Frontal cortex (tissue), 4 donors: ENCODE results near the gene GFI1. TPM values are rescaled to one million over a fixed set of nuclear protein-coding genes. Genes with fewer than 3 reads are reported as not detected.

ENCODE experiments used
- DNase-seq, 2 donors: peaks; one replicate each; pipeline ENCODE4 v3.0.0; 2012; ENCODE audit warnings: low spot score in 2 of 2
- FAIRE-seq: peaks from 2 replicates; lab custom pipeline; 2012; peaks lifted over from hg19 to GRCh38; lab: Jason Lieb, UNC
- total RNA-seq: library from RNA; depleted of rRNA; stranded (reverse); fragments of >200 nt; gene quantifications from one replicate; pipeline ENCODE4 v1.2.3, GENCODE V29; 2014
- donor health status: control.
- donor health status: control.
- donor health status: control.

Gene GFI1
- total RNA-seq, 1 donor from 2014 or later, result not detected

- DNase-seq, result no peak
- FAIRE-seq, result no peak
Observed at GRCh38 chr1:92493139-92493538, 6.4 kb upstream of the GFI1 start.

GRCh38 chr1:92488832-92489231 lies 2.1 kb upstream of the GFI1 start:
- no peak for FAIRE-seq
- DNase-seq, result no peak

GRCh38 chr1:92488416-92488815 lies 1.7 kb upstream of the GFI1 start:
- DNase-seq (no peak), FAIRE-seq (no peak)

GRCh38 chr1:92487078-92487605 lies 417 bp upstream of the GFI1 start:
- FAIRE-seq (no peak), DNase-seq (no peak)

GRCh38 chr1:92485381-92486250 lies 1.1 kb downstream of the GFI1 start:
- FAIRE-seq (no peak), DNase-seq (peak in 1 of 2 donors; percentile 43)

GRCh38 chr1:92484472-92485380 lies 2.0 kb downstream of the GFI1 start:
- FAIRE-seq, result no peak

GRCh38 chr1:92483610-92484471 lies 2.9 kb downstream of the GFI1 start:
- DNase-seq (no peak), FAIRE-seq (no peak)

More at GRCh38 chr1:92484472-92485380, 2.0 kb downstream of the GFI1 start:
- DNase-seq, result peak in 1 of 2 donors; percentile 10

GRCh38 chr1:92482665-92483609 lies 3.8 kb downstream of the GFI1 start:
- FAIRE-seq, result no peak
- peak in 1 of 2 donors; percentile 12 for DNase-seq

GRCh38 chr1:92481971-92482664 lies 4.6 kb downstream of the GFI1 start:
- DNase-seq (peak in 1 of 2 donors; percentile 16), FAIRE-seq (no peak)

GRCh38 chr1:92481599-92481925 lies 5.2 kb downstream of the GFI1 start:
- FAIRE-seq (no peak), DNase-seq (no peak)

- no peak for FAIRE-seq
Observed at GRCh38 chr1:92480813-92481598, 5.7 kb downstream of the GFI1 start.

GRCh38 chr1:92480200-92480812 lies 6.4 kb downstream of the GFI1 start:
- FAIRE-seq (no peak), DNase-seq (no peak)

More at GRCh38 chr1:92480813-92481598, 5.7 kb downstream of the GFI1 start:
- no peak for DNase-seq

- DNase-seq, result no peak
- no peak for FAIRE-seq
Observed at GRCh38 chr1:92479587-92479986, 7.1 kb downstream of the GFI1 start.

GRCh38 chr1:92478393-92478792 lies 8.3 kb downstream of the GFI1 start:
- FAIRE-seq (no peak), DNase-seq (no peak)

GRCh38 chr1:92476071-92476631 lies 10.6 kb downstream of the GFI1 start:
- DNase-seq, result no peak
- FAIRE-seq, result no peak

GRCh38 chr1:92475029-92475428 lies 11.7 kb downstream of the GFI1 start:
- no peak for DNase-seq
- no peak for FAIRE-seq
